ENCODE results near the gene MBLAC1. TPM values are rescaled to one million over a fixed set of nuclear protein-coding genes. Genes with fewer than 3 reads are reported as not detected.

The MBLAC1 gene
- 1.4 TPM in 1 of 2 replicates, not detected in the other for total RNA-seq (2014; rRNA removed; shearing (Covaris generic); ENCODE audit: low replicate concordance)

- Histone ChIP-seq H3K4me2 (ENCODE audit: low read depth, low read length, poor library complexity, severe bottlenecking) (peak within 1 kb of the TSS; percentile 79), H3K4me3 (ENCODE audit: low read length) (peak within 1 kb of the TSS; percentile 80), H4K20me1 (ENCODE audit: insufficient read depth, low read depth, low read length) (no peaks in the 10 kb centered on the region), H3K36me3 (ENCODE audit: insufficient read depth, low read length) (no peaks in the 10 kb centered on the region), H3K9ac (ENCODE audit: low read length) (peak within 1 kb of the TSS; percentile 90), H3K9me2 (replicated peaks; ENCODE audit: insufficient read depth, low read length) (no peaks in the 10 kb centered on the region), H3K79me2 (ENCODE audit: low read length) (peaks cover 21% of the 10 kb centered on the region), H3K27ac (ENCODE audit: low read length) (peak within 1 kb of the TSS; percentile 94), H3K9me3 (ENCODE audit: low read length) (no peaks in the 10 kb centered on the region), H3K4me1 (ENCODE audit: low read length) (peaks cover 31% of the 10 kb centered on the region), H3K27me3 (ENCODE audit: low read length) (no peaks in the 10 kb centered on the region), H2AFZ (ENCODE audit: low read length) (peak within 1 kb of the TSS; percentile 93)
- peak; percentile 97 for DNase-seq
Observed at GRCh38 chr7:100126931-100127865, at the start of gene MBLAC1. Gene MBLAC1, plus strand, starts transcription at chr7:100126967. Its CDS starts 429 bp downstream, at chr7:100127396.

GRCh38 chr7:100077205-100077604 lies 49.6 kb upstream of the MBLAC1 start:
- H3K4me3 ChIP-seq (ENCODE audit: low read length): no peak overlapping the region
- H3K9ac ChIP-seq (ENCODE audit: low read length): no peak overlapping the region
- H3K4me1 ChIP-seq (ENCODE audit: low read length): peaks cover 11% of the 10 kb centered on the region
- H3K36me3 ChIP-seq (ENCODE audit: insufficient read depth, low read length): peaks cover 73% of the 10 kb centered on the region
- no peak overlapping the region for H3K27ac ChIP-seq (ENCODE audit: low read length)
- no peaks in the 10 kb centered on the region for H3K9me2 ChIP-seq (replicated peaks; ENCODE audit: insufficient read depth, low read length)
- H4K20me1 ChIP-seq (ENCODE audit: insufficient read depth, low read depth, low read length): no peaks in the 10 kb centered on the region
- no peak for DNase-seq
- no peaks in the 10 kb centered on the region for H3K27me3 ChIP-seq (ENCODE audit: low read length)
- peaks cover 49% of the 10 kb centered on the region for H3K79me2 ChIP-seq (ENCODE audit: low read length)
- no peak overlapping the region for H2AFZ ChIP-seq (ENCODE audit: low read length)
- no peak overlapping the region for H3K4me2 ChIP-seq (ENCODE audit: low read depth, low read length, poor library complexity, severe bottlenecking)
- peaks cover 13% of the 10 kb centered on the region for H3K9me3 ChIP-seq (ENCODE audit: low read length)

- no peak overlapping the region for H3K4me3 ChIP-seq (ENCODE audit: low read length)
- no peak overlapping the region for H3K27ac ChIP-seq (ENCODE audit: low read length)
- DNase-seq: no peak
- no peaks in the 10 kb centered on the region for H3K9me2 ChIP-seq (replicated peaks; ENCODE audit: insufficient read depth, low read length)
- 0 out of 2 replicates have a peak, but pooled peaks cover 4% of the 10 kb centered on the region for H3K9me3 ChIP-seq (ENCODE audit: low read length)
- H3K36me3 ChIP-seq (ENCODE audit: insufficient read depth, low read length): peaks cover 55% of the 10 kb centered on the region
- no peaks in the 10 kb centered on the region for H3K27me3 ChIP-seq (ENCODE audit: low read length)
- no peak overlapping the region for H3K4me2 ChIP-seq (ENCODE audit: low read depth, low read length, poor library complexity, severe bottlenecking)
- H2AFZ ChIP-seq (ENCODE audit: low read length): no peak overlapping the region
- H3K9ac ChIP-seq (ENCODE audit: low read length): no peak overlapping the region
- H3K4me1 ChIP-seq (ENCODE audit: low read length): peaks cover 18% of the 10 kb centered on the region
- H3K79me2 ChIP-seq (ENCODE audit: low read length): peaks cover 45% of the 10 kb centered on the region
- no peaks in the 10 kb centered on the region for H4K20me1 ChIP-seq (ENCODE audit: insufficient read depth, low read depth, low read length)
Observed at GRCh38 chr7:100079024-100079560, 47.7 kb upstream of the MBLAC1 start.

- peak overlapping the region; percentile 96 for H3K9ac ChIP-seq (ENCODE audit: low read length)
- no peak overlapping the region for H2AFZ ChIP-seq (ENCODE audit: low read length)
- no peaks in the 10 kb centered on the region for H4K20me1 ChIP-seq (ENCODE audit: insufficient read depth, low read depth, low read length)
- H3K4me3 ChIP-seq (ENCODE audit: low read length): peak overlapping the region; percentile 98
- H3K79me2 ChIP-seq (ENCODE audit: low read length): peaks cover 42% of the 10 kb centered on the region
- H3K4me1 ChIP-seq (ENCODE audit: low read length): peaks cover 18% of the 10 kb centered on the region
- no peaks in the 10 kb centered on the region for H3K9me3 ChIP-seq (ENCODE audit: low read length)
- peak; percentile 57 for DNase-seq
- H3K4me2 ChIP-seq (ENCODE audit: low read depth, low read length, poor library complexity, severe bottlenecking): peak overlapping the region; percentile 95
- H3K27ac ChIP-seq (ENCODE audit: low read length): peak overlapping the region; percentile 38; the same call in 1 of the 2 replicates
- peaks cover 35% of the 10 kb centered on the region for H3K36me3 ChIP-seq (ENCODE audit: insufficient read depth, low read length)
- no peaks in the 10 kb centered on the region for H3K9me2 ChIP-seq (replicated peaks; ENCODE audit: insufficient read depth, low read length)
- H3K27me3 ChIP-seq (ENCODE audit: low read length): no peaks in the 10 kb centered on the region
Observed at GRCh38 chr7:100080907-100081534, 45.7 kb upstream of the MBLAC1 start.

GRCh38 chr7:100081535-100082102 lies 45.1 kb upstream of the MBLAC1 start, which contains the start of gene ZNF3:
Gene ZNF3, minus strand, starts transcription at chr7:100081723. Its CDS starts 4,366 bp downstream, at chr7:100077357.
- Histone ChIP-seq H3K4me3 (ENCODE audit: low read length) (peak within 1 kb of the TSS; percentile 98), H3K27ac (ENCODE audit: low read length) (peak within 1 kb of the TSS; percentile 38; the same call in 1 of the 2 replicates), H3K9ac (ENCODE audit: low read length) (peak within 1 kb of the TSS; percentile 96), H3K4me2 (ENCODE audit: low read depth, low read length, poor library complexity, severe bottlenecking) (peak within 1 kb of the TSS; percentile 95), H3K79me2 (ENCODE audit: low read length) (peaks cover 42% of the 10 kb centered on the region), H3K9me3 (ENCODE audit: low read length) (no peaks in the 10 kb centered on the region), H2AFZ (ENCODE audit: low read length) (peak within 1 kb of the TSS; percentile 58), H4K20me1 (ENCODE audit: insufficient read depth, low read depth, low read length) (no peaks in the 10 kb centered on the region), H3K27me3 (ENCODE audit: low read length) (no peaks in the 10 kb centered on the region), H3K9me2 (replicated peaks; ENCODE audit: insufficient read depth, low read length) (no peaks in the 10 kb centered on the region), H3K4me1 (ENCODE audit: low read length) (peaks cover 18% of the 10 kb centered on the region), H3K36me3 (ENCODE audit: insufficient read depth, low read length) (peaks cover 31% of the 10 kb centered on the region)
- peak; percentile 99 for DNase-seq

GRCh38 chr7:100082978-100083377 lies 43.8 kb upstream of the MBLAC1 start:
- Histone ChIP-seq H3K9me3 (ENCODE audit: low read length) (no peaks in the 10 kb centered on the region), H3K27ac (ENCODE audit: low read length) (no peak overlapping the region), H4K20me1 (ENCODE audit: insufficient read depth, low read depth, low read length) (no peaks in the 10 kb centered on the region), H3K9ac (ENCODE audit: low read length) (no peak overlapping the region), H3K79me2 (ENCODE audit: low read length) (peaks cover 33% of the 10 kb centered on the region), H2AFZ (ENCODE audit: low read length) (no peak overlapping the region), H3K4me3 (ENCODE audit: low read length) (no peak overlapping the region), H3K4me2 (ENCODE audit: low read depth, low read length, poor library complexity, severe bottlenecking) (peak overlapping the region; percentile 64), H3K9me2 (replicated peaks; ENCODE audit: insufficient read depth, low read length) (no peaks in the 10 kb centered on the region), H3K27me3 (ENCODE audit: low read length) (no peaks in the 10 kb centered on the region), H3K36me3 (ENCODE audit: insufficient read depth, low read length) (peaks cover 21% of the 10 kb centered on the region), H3K4me1 (ENCODE audit: low read length) (peaks cover 19% of the 10 kb centered on the region)
- no peak for DNase-seq

GRCh38 chr7:100085515-100085914 lies 41.3 kb upstream of the MBLAC1 start:
- no peaks in the 10 kb centered on the region; the same call in 1 of the 2 replicates for H3K36me3 ChIP-seq (ENCODE audit: insufficient read depth, low read length)
- peaks cover 21% of the 10 kb centered on the region for H3K79me2 ChIP-seq (ENCODE audit: low read length)
- no peak overlapping the region for H3K9ac ChIP-seq (ENCODE audit: low read length)
- H2AFZ ChIP-seq (ENCODE audit: low read length): no peak overlapping the region
- no peaks in the 10 kb centered on the region for H4K20me1 ChIP-seq (ENCODE audit: insufficient read depth, low read depth, low read length)
- no peak overlapping the region for H3K27ac ChIP-seq (ENCODE audit: low read length)
- DNase-seq: no peak
- H3K4me2 ChIP-seq (ENCODE audit: low read depth, low read length, poor library complexity, severe bottlenecking): no peak overlapping the region
- no peak overlapping the region for H3K4me3 ChIP-seq (ENCODE audit: low read length)
- peaks cover 32% of the 10 kb centered on the region for H3K4me1 ChIP-seq (ENCODE audit: low read length)
- no peaks in the 10 kb centered on the region for H3K9me3 ChIP-seq (ENCODE audit: low read length)
- no peaks in the 10 kb centered on the region for H3K9me2 ChIP-seq (replicated peaks; ENCODE audit: insufficient read depth, low read length)
- no peaks in the 10 kb centered on the region for H3K27me3 ChIP-seq (ENCODE audit: low read length)
